GM21381 (cell line): ENCODE results near the gene EPB41L2.
"Not testable (repeated sequence)": the region's sequence is repeated elsewhere in the genome, so short reads cannot be mapped to it uniquely, and the experiment has no call there.

Source experiments
- ATAC-seq: cut with Tn5 transposase; IDR thresholded peaks from one replicate; pipeline ENCODE4 v1.9.1; 2021; ENCODE audit warnings: mild to moderate bottlenecking, moderate library complexity; ENCODE audit not compliant: unreplicated experiment

Gene EPB41L2

DNA sequence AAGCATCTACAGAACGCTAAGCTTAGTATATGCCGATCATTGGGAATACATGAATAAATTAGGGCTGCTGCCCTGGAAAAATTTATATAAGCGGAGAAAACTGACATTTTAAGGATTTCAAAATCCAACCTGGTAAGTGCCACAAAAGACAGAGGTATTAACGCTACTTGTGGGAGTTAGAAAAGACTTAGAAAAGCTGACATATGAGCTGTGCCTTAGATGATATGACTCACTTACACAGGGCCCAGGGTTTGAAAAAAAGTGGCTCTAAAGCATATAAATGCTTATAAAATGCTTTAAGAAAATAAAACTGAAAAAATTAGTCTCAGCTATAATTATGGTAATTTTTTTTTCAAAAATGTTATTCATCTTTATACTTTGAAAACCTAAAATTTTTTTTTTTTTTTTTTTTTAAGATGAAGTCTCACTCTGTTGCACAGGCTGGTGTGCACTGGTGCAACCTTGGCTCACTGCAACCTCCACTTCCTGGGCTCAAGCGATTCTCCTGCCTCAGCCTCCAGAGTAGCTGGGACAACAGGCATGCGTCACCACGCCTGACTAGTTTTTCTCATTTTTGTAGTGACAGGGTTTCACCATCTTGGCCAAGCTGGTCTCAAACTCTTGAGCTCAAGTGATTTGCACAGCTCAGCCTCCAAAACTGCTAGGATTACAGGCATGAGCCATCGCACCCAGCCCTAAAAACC, 25.7 kb downstream of the EPB41L2 start:
- ATAC-seq: no peak

- ATAC-seq: no peak
Measured at GRCh38 chr6:131036601-131037000, 26.4 kb downstream of the EPB41L2 start.

- no peak for ATAC-seq
Measured at GRCh38 chr6:131036143-131036542, 26.9 kb downstream of the EPB41L2 start.

DNA sequence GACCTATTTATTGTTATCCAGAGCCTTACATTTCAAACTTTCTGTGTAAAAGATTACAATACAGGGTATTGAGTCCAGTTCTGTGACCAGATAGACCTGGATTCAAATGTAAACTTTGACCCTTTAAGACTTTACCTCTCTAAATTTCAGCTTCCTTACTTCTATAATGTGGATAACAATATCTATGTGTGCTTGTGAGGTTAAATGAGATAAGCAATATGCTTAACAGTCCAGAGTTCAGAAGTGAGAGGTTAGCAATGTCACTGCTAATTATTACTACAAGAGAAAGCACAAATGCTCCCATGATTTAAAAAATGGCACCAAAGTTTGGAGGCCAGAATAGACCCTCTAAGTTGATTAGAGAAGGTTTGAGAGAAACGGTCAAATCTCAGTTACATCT, 27.5 kb downstream of the EPB41L2 start:
- ATAC-seq: no peak

GRCh38 chr6:131033631-131034030, 29.4 kb downstream of the EPB41L2 start:
- ATAC-seq: no peak

- peak; percentile 97 for ATAC-seq
Measured at GRCh38 chr6:131029626-131030297, 33.3 kb downstream of the EPB41L2 start.

GRCh38 chr6:131027326-131027725, 35.7 kb downstream of the EPB41L2 start:
- no peak for ATAC-seq

DNA sequence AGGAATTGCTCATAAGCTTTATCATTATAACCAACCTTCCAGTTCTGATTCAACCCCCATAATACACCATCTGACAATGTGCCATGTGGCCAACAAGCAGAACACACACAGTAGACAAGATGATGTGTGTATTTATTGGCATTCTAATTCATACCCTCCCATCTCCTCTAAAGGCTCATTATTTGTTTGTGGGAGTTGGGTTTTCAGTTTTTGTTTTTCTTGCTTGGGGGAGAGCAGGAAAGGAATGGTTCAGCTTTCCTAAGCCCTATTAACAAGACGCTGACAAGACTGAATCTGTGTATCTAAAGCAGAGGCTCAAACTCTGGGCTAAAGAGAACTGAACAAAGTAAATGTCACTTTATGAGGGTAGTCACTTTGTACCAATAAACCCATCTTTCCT, 36.8 kb downstream of the EPB41L2 start:
- ATAC-seq: no peak

GRCh38 chr6:131024565-131024964, 38.5 kb downstream of the EPB41L2 start:
- peak; percentile 47 for ATAC-seq

- ATAC-seq: no peak
Measured at GRCh38 chr6:131023834-131024504, 39.1 kb downstream of the EPB41L2 start.

DNA sequence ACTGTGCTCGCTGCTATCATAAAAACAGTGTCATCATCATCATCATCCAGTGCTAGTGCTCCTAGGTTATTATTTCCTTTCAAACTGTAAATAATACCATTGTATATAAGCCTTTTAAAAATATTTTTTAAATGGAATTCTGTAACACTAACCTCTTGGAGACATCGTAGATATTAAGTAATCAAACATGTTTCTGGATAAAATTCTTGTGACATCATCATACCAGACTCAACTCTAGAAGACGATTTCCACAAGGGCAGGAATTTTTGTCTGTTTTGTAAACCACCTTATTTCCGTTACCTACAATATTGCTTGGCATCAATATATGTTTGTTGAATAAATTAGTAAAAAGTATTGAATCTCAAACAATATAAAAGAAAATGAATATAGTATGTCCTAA, 40.4 kb downstream of the EPB41L2 start:
- no peak for ATAC-seq

DNA sequence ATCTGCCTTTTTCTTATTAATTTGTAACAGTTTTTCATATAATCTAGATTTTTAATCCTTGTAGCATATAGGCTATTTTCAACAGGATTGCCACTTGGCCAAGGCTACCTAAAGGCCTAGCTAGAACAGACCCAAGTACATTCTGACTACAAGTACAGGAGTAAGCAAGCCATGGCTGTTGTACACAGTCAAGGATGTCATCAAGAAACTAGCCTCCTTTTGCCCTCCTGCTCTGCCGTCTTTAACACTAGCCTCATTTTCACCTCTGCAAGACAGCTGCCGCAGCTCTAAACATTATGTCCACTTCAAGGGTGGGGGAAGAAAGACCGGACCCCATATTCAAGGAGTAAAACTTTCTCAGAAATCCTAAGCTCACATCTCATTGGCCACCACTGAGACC, 45.1 kb downstream of the EPB41L2 start:
- no peak for ATAC-seq

GRCh38 chr6:131015630-131016263, 47.3 kb downstream of the EPB41L2 start:
- ATAC-seq: no peak

GRCh38 chr6:131015025-131015591, 47.9 kb downstream of the EPB41L2 start:
- no peak for ATAC-seq

- ATAC-seq: no peak
Measured at GRCh38 chr6:131014080-131014776, 48.8 kb downstream of the EPB41L2 start.

- ATAC-seq: no peak
Measured at GRCh38 chr6:131013495-131013894, 49.5 kb downstream of the EPB41L2 start.

DNA sequence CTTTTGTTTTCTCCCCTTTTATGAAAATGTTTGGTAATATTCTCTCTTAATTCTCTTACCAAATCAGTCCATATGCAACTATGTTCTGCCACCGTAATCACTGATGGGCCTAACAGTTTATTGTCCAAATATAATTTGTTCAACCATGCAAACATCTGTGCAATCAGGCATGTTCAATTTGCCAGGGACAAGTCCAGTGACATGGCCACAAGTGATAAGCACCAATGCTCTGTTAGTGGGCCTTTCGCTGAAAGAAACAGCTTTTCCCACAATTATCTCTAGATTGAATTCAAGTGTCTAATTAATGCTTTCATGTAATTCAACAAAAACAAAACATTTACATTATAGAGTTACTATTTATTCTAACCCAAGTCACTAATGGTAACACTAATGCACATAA, 53.3 kb downstream of the EPB41L2 start:
- no peak for ATAC-seq

DNA sequence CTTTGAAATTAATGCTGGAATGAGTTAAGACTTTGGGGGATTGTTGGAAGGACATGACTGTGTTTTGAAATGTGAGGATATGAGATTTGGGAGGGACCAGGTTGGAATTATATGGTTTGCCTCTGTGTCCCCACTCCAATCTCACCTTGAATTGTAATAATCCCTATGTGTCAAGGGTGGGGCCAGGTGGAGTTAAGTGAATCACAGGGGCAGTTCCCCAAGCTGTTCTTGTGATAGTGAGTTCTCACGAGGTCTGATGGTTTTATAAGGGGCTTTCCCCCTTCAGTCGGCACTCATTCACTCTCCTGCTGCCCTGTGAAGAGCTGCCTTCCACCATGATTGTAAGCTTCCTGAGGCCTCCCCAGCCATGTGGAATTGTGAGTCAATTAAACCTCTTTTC, 54.1 kb downstream of the EPB41L2 start:
- ATAC-seq: not testable (repeated sequence)

GRCh38 chr6:131007964-131008363, 55.1 kb downstream of the EPB41L2 start:
- ATAC-seq: not testable (repeated sequence)

DNA sequence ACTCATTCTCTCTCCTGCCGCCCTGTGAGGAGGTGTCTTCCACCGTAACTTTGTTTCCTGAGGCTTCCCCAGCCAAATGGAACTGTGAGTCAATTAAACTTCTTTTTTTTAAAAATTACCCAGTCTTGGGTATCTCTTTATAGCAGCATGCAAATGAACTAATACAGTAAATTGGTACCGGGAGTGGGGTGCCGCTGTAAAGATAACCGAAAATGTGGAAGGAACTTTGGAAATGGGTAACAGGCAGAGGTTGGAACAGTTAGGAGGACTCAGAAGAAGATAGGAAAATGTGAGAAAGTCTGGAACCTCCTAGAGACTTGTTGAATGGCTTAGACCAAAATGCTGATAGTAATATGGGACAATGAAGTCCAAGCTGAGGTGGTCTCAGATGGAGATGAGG, 55.8 kb downstream of the EPB41L2 start:
- no peak for ATAC-seq
